Liver (tissue), 9 donors: Measurements from ENCODE around the gene LEF1. TPM values are rescaled to one million over a fixed set of nuclear protein-coding genes. Genes with fewer than 3 reads are reported as not detected.

Experiments used
- DNase-seq: peaks from one replicate; pipeline ENCODE4 v3.0.0-alpha.2; 2017; ENCODE audit warnings: low spot score
- H3K27ac ChIP-seq, 2 donors: one replicate each; pipeline ENCODE4 v1.7.0; 2013; ENCODE audit warnings: inconsistent platforms in 2 of 2, low read length in 2 of 2, control low read depth in 1 of 2, low read depth in 1 of 2, mild to moderate bottlenecking in 1 of 2
- H3K27me3 ChIP-seq, 4 donors: one replicate each; pipeline versions ENCODE4 v1.6.1 to v1.7.0; 2013; ENCODE audit warnings: low read length in 3 of 4, inconsistent platforms in 1 of 4, mild to moderate bottlenecking in 1 of 4, moderate library complexity in 1 of 4; ENCODE audit not compliant: control insufficient read depth in 4 of 4, insufficient read depth in 4 of 4
- H3K36me3 ChIP-seq, 4 donors: one replicate each; pipeline versions ENCODE4 v1.6.1 to v1.7.0; 2013; ENCODE audit warnings: low read length in 3 of 4, mild to moderate bottlenecking in 3 of 4, low read depth in 1 of 4, moderate library complexity in 1 of 4; ENCODE audit not compliant: control insufficient read depth in 4 of 4, insufficient read depth in 3 of 4
- H3K4me1 ChIP-seq, 4 donors: one replicate each; pipeline versions ENCODE4 v1.6.1 to v1.7.0; 2013; ENCODE audit warnings: low read length in 3 of 4, mild to moderate bottlenecking in 3 of 4, moderate library complexity in 1 of 4; ENCODE audit not compliant: control insufficient read depth in 4 of 4, insufficient read depth in 4 of 4
- H3K4me3 ChIP-seq, 3 donors: one replicate each; pipeline versions ENCODE4 v1.6.1 to v1.7.0; 2013; ENCODE audit warnings: low read length in 3 of 3, control low read depth in 1 of 3, low read depth in 1 of 3, mild to moderate bottlenecking in 1 of 3
- H3K9ac ChIP-seq, 2 donors: one replicate each; pipeline ENCODE4 v1.7.0; 2013; ENCODE audit warnings: low read length in 2 of 2, mild to moderate bottlenecking in 2 of 2, moderate library complexity in 2 of 2, control low read depth in 1 of 2, low read depth in 1 of 2
- H3K9me3 ChIP-seq, 4 donors: one replicate each; pipeline versions ENCODE4 v1.6.1 to v1.7.0; 2013; ENCODE audit warnings: low read length in 3 of 4; ENCODE audit not compliant: control insufficient read depth in 4 of 4
- EGR1 ChIP-seq, 2 donors: IDR thresholded peaks; 2 replicates each; pipeline ENCODE4 v1.6.1; 2016 to 2018; ENCODE audit warnings: antibody characterized with exemption in 2 of 2, low read depth in 2 of 2
- FOXA1 ChIP-seq: IDR thresholded peaks from 2 replicates; pipeline ENCODE4 v1.6.1; 2016; ENCODE audit warnings: antibody characterized with exemption
- FOXA2 ChIP-seq: IDR thresholded peaks from 2 replicates; pipeline ENCODE4 v1.6.1; 2016; ENCODE audit warnings: antibody characterized with exemption
- GABPA ChIP-seq, 2 donors: IDR thresholded peaks in 1 of 2; conservative IDR thresholded peaks in 1 of 2; 2 replicates each; pipeline ENCODE4 v1.6.1; 2016; ENCODE audit warnings: antibody characterized with exemption in 2 of 2, mild to moderate bottlenecking in 1 of 2, moderate library complexity in 1 of 2
- HNF4A ChIP-seq, 2 donors: conservative IDR thresholded peaks; 2 replicates each; pipeline ENCODE4 v1.6.1; 2016; ENCODE audit warnings: antibody characterized with exemption in 2 of 2, mild to moderate bottlenecking in 2 of 2
- HNF4G ChIP-seq: IDR thresholded peaks from 2 replicates; pipeline ENCODE4 v1.6.1; 2016; ENCODE audit warnings: antibody characterized with exemption
- JUND ChIP-seq, 2 donors: IDR thresholded peaks; 2 replicates each; pipeline ENCODE4 v1.6.1; 2016; ENCODE audit warnings: antibody characterized with exemption in 2 of 2
- RAD21 ChIP-seq, 2 donors: IDR thresholded peaks; 2 replicates each; pipeline ENCODE4 v1.6.1; 2016; ENCODE audit warnings: antibody characterized with exemption in 2 of 2, mild to moderate bottlenecking in 2 of 2
- RXRA ChIP-seq, 2 donors: IDR thresholded peaks; 2 replicates each; pipeline ENCODE4 v1.6.1; 2017 to 2018; ENCODE audit warnings: antibody characterized with exemption in 2 of 2, mild to moderate bottlenecking in 1 of 2
- SP1 ChIP-seq: IDR thresholded peaks from 2 replicates; pipeline ENCODE4 v1.6.1; 2018; ENCODE audit warnings: antibody characterized with exemption, mild to moderate bottlenecking
- TAF1 ChIP-seq: conservative IDR thresholded peaks from 2 replicates; pipeline ENCODE4 v1.6.1; 2016; ENCODE audit warnings: antibody characterized with exemption, mild to moderate bottlenecking
- YY1 ChIP-seq: IDR thresholded peaks from 2 replicates; pipeline ENCODE4 v1.6.1; 2016; ENCODE audit warnings: antibody characterized with exemption, mild to moderate bottlenecking
- WGBS: extraction: QIAGEN DNeasy Blood & Tissue Kit; methylation state at CpG from one replicate; pipeline ENCODE4 v1.1.7; 2013; 5-methylcytosine and 5-hydroxymethylcytosine counted together
- polyA plus RNA-seq, 2 donors: library from polyadenylated mRNA; stranded (reverse) in 1 of 2; unstranded in 1 of 2; fragments of 200-250 nt in 1 of 2; fragments of >200 nt in 1 of 2; fragmentation: Nextera tagmentation in 1 of 2; extraction: Ambion mirVana in 1 of 2; gene quantifications; one replicate each; pipeline versions ENCODE4 v1.2.1 to v1.2.3, GENCODE V29; 2013 to 2015
- total RNA-seq, 2 donors: library from RNA; depleted of rRNA; stranded (reverse); fragments of >200 nt; gene quantifications; one replicate each; pipeline ENCODE4 v1.2.3, GENCODE V29; 2014
- TF ChIP-seq, protein P1 (sequence below): IDR thresholded peaks from 2 replicates; pipeline ENCODE4 v1.6.1; 2016; ENCODE audit warnings: antibody characterized with exemption
- TF ChIP-seq, protein P2 (sequence below): fragments of 150-350 bp; IDR thresholded peaks from 2 replicates; pipeline ENCODE4 v1.5.1; 2017; ENCODE audit warnings: improper control_type of control experiment, low read depth, low read length; ENCODE audit not compliant: missing input control
- TF ChIP-seq, protein P3 (sequence below): IDR thresholded peaks from 2 replicates; pipeline ENCODE4 v1.6.1; 2016; ENCODE audit warnings: antibody characterized with exemption, mild to moderate bottlenecking
- TF ChIP-seq, protein P4 (sequence below): IDR thresholded peaks from 2 replicates; pipeline ENCODE4 v1.6.1; 2016; ENCODE audit warnings: antibody characterized with exemption
- TF ChIP-seq, protein P5 (sequence below): IDR thresholded peaks from 2 replicates; pipeline ENCODE4 v1.6.1; 2016; ENCODE audit warnings: antibody characterized with exemption
- donor health status: healthy.
- donor health status: healthy.
- donor health status: healthy.
- donor health status: healthy.
- donor health status: healthy.

Gene LEF1
- total and polyA plus RNA-seq, 4 donors = 0.22 to 6.4 (median 0.46) TPM

DNA sequence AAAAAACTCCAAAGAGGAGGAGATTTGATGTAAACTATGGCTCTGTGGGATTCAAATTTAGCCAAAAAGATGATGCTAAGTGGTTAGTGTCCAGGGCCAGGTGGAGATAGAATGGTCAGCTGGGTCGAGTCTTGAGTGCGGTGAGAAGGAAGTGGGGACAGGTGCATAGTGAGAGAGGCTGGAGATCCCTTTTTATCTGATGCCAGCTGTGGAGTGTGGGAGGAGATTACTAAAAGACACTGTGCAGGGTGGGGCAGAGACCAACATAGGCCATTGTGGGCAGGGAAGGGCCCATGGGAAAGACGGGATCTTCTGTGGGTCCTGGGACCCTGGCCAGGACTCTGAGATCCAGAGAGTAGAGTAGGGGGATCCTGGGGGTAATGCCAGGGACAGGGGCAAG is 34.6 kb upstream of the LEF1 start:
- DNase-seq = no peak
- Histone ChIP-seq H3K4me1 (no peaks in the 10 kb centered on the region), H3K9me3 (no peaks in the 10 kb centered on the region), H3K27me3 (no peaks in the 10 kb centered on the region), H3K36me3 (no peaks in the 10 kb centered on the region), H3K9ac (no peak overlapping the region), H3K27ac (no peak overlapping the region), H3K4me3 (no peak overlapping the region)
- 88% methylated on average over 3 of the region's 3 CpGs for WGBS
- TF ChIP-seq, protein P1, sequence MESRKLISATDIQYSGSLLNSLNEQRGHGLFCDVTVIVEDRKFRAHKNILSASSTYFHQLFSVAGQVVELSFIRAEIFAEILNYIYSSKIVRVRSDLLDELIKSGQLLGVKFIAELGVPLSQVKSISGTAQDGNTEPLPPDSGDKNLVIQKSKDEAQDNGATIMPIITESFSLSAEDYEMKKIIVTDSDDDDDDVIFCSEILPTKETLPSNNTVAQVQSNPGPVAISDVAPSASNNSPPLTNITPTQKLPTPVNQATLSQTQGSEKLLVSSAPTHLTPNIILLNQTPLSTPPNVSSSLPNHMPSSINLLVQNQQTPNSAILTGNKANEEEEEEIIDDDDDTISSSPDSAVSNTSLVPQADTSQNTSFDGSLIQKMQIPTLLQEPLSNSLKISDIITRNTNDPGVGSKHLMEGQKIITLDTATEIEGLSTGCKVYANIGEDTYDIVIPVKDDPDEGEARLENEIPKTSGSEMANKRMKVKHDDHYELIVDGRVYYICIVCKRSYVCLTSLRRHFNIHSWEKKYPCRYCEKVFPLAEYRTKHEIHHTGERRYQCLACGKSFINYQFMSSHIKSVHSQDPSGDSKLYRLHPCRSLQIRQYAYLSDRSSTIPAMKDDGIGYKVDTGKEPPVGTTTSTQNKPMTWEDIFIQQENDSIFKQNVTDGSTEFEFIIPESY = no peak
- no peak for TF ChIP-seq HNF4G
- no peak for TF ChIP-seq EGR1 (IDR thresholded peaks at IDR 0.05; ENCODE audit: low read depth in 2 of 2)
- TF ChIP-seq SP1 = no peak
- TF ChIP-seq, protein P2, sequence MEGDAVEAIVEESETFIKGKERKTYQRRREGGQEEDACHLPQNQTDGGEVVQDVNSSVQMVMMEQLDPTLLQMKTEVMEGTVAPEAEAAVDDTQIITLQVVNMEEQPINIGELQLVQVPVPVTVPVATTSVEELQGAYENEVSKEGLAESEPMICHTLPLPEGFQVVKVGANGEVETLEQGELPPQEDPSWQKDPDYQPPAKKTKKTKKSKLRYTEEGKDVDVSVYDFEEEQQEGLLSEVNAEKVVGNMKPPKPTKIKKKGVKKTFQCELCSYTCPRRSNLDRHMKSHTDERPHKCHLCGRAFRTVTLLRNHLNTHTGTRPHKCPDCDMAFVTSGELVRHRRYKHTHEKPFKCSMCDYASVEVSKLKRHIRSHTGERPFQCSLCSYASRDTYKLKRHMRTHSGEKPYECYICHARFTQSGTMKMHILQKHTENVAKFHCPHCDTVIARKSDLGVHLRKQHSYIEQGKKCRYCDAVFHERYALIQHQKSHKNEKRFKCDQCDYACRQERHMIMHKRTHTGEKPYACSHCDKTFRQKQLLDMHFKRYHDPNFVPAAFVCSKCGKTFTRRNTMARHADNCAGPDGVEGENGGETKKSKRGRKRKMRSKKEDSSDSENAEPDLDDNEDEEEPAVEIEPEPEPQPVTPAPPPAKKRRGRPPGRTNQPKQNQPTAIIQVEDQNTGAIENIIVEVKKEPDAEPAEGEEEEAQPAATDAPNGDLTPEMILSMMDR = no peak
- no peak for TF ChIP-seq RAD21 (IDR thresholded peaks at IDR 0.05)
- no peak for TF ChIP-seq HNF4A (conservative IDR thresholded peaks at IDR 0.05)

DNA sequence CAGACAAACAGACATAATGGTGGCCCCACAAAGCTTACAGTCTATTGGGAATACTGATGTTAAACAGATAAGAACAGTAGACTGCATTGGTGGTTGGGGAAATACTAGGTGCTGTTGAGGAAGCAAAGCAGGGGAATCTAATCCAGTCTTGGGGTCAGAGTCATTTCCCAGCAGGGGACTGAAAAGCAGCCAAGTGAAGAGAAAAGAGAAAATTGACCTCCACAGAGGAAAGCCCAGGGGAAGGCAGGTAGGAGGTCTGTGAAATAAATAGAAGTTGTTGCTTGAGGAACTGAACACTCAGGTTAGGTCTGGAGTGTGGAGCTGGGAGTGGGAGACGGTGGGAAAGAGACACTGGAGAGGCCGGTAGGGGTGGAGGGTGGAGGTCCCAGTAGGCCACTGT is 33.0 kb upstream of the LEF1 start:
- H3K27ac ChIP-seq = no peak overlapping the region
- no peaks in the 10 kb centered on the region for H3K27me3 ChIP-seq
- H3K9me3 ChIP-seq = no peaks in the 10 kb centered on the region
- no peak for DNase-seq
- no peaks in the 10 kb centered on the region for H3K4me1 ChIP-seq
- 94% methylated on average over 2 of the region's 2 CpGs for WGBS
- TF ChIP-seq YY1 = no peak
- TF ChIP-seq, protein P3, sequence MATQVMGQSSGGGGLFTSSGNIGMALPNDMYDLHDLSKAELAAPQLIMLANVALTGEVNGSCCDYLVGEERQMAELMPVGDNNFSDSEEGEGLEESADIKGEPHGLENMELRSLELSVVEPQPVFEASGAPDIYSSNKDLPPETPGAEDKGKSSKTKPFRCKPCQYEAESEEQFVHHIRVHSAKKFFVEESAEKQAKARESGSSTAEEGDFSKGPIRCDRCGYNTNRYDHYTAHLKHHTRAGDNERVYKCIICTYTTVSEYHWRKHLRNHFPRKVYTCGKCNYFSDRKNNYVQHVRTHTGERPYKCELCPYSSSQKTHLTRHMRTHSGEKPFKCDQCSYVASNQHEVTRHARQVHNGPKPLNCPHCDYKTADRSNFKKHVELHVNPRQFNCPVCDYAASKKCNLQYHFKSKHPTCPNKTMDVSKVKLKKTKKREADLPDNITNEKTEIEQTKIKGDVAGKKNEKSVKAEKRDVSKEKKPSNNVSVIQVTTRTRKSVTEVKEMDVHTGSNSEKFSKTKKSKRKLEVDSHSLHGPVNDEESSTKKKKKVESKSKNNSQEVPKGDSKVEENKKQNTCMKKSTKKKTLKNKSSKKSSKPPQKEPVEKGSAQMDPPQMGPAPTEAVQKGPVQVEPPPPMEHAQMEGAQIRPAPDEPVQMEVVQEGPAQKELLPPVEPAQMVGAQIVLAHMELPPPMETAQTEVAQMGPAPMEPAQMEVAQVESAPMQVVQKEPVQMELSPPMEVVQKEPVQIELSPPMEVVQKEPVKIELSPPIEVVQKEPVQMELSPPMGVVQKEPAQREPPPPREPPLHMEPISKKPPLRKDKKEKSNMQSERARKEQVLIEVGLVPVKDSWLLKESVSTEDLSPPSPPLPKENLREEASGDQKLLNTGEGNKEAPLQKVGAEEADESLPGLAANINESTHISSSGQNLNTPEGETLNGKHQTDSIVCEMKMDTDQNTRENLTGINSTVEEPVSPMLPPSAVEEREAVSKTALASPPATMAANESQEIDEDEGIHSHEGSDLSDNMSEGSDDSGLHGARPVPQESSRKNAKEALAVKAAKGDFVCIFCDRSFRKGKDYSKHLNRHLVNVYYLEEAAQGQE = no peak
- no peak for TF ChIP-seq SP1
- no peak for TF ChIP-seq HNF4G
- no peak for TF ChIP-seq TAF1
- no peak for TF ChIP-seq RAD21 (IDR thresholded peaks at IDR 0.05)
- TF ChIP-seq GABPA (IDR thresholded peaks at IDR 0.05 in 1 of 2, conservative IDR thresholded peaks at IDR 0.05 in 1 of 2) = no peak
- no peak for TF ChIP-seq JUND (IDR thresholded peaks at IDR 0.05)
- TF ChIP-seq, protein P2 = no peak
- TF ChIP-seq, protein P4, sequence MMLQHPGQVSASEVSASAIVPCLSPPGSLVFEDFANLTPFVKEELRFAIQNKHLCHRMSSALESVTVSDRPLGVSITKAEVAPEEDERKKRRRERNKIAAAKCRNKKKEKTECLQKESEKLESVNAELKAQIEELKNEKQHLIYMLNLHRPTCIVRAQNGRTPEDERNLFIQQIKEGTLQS = no peak
- TF ChIP-seq, protein P5, sequence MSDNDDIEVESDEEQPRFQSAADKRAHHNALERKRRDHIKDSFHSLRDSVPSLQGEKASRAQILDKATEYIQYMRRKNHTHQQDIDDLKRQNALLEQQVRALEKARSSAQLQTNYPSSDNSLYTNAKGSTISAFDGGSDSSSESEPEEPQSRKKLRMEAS = no peak
- TF ChIP-seq FOXA2 = no peak
- TF ChIP-seq FOXA1 = no peak
- TF ChIP-seq RXRA (IDR thresholded peaks at IDR 0.05) = no peak
- H3K4me3 ChIP-seq = no peak overlapping the region
- no peak overlapping the region for H3K9ac ChIP-seq
- H3K36me3 ChIP-seq = no peaks in the 10 kb centered on the region
